K562 (cell line): ENCODE data around the gene TTC23L. TPM values are rescaled to one million over a fixed set of nuclear protein-coding genes. Genes with fewer than 3 reads are reported as not detected.

Experiments used
- ATAC-seq: fragments of 200-7000 bp; cut with Tn5 transposase; 3 replicates; pipeline ENCODE4 v1.9.1; 2020; ENCODE audit warnings: moderate library complexity
- BruUV-seq: library from RNA; stranded (reverse); fragments of 400-500 nt; replicated peaks from 2 replicates; lab custom pipeline; 2021; lab: Mats Ljungman, UMichigan
- CTCF ChIA-PET: fragments of 300-600 bp; formaldehyde crosslinking; extraction: SDS; loops from one replicate; lab custom pipeline; 2021; ENCODE audit warnings: low intra/inter-chr PET ratio; lab: Yijun Ruan, JAX
- POLR2A ChIA-PET: fragments of 300-600, 350-650 bp; sonication (Branson Sonifier 250); formaldehyde crosslinking; extraction: SDS; loops from one replicate; lab custom pipeline; 2021; ENCODE audit warnings: antibody characterized with exemption, inconsistent platforms; lab: Yijun Ruan, JAX
- DNase-seq, 4 experiments: peaks; one replicate each; pipeline versions ENCODE4 v3.0.0 to v3.0.0-alpha.2; 2011 to 2018; ENCODE audit warnings: low spot score in 3 of 4, mixed read lengths in 3 of 4; ENCODE audit errors: extremely low read depth in 1 of 4
- FAIRE-seq: peaks from 2 replicates; lab custom pipeline; 2011; peaks lifted over from hg19 to GRCh38; lab: Jason Lieb, UNC
- H2AFZ ChIP-seq: 2 replicates; pipeline ENCODE4 v1.6.0; 2011; ENCODE audit warnings: low read depth, low read length, control low read depth, inconsistent platforms
- H3K27ac ChIP-seq: fragments of 200-600 bp; 3 replicates; pipeline ENCODE4 v1.8.0; 2011; ENCODE audit warnings: low read depth, mild to moderate bottlenecking, control low read depth, inconsistent platforms, low read length, moderate library complexity, mixed read lengths; ENCODE audit errors: extremely low read depth
- H3K27me3 ChIP-seq, 2 experiments: fragments of 300-600 bp in 1 of 2; 2 replicates in 1 of 2; 3 replicates in 1 of 2; pipeline versions ENCODE4 v1.6.0 to v1.8.0; 2011; ENCODE audit warnings: inconsistent platforms in 2 of 2, low read length in 2 of 2, mild to moderate bottlenecking in 1 of 2, mixed read lengths in 1 of 2, moderate library complexity in 1 of 2; ENCODE audit not compliant: control insufficient read depth in 2 of 2, insufficient read depth in 2 of 2
- H3K36me3 ChIP-seq: fragments of 300-600 bp; 3 replicates; pipeline ENCODE4 v1.8.0; 2011; ENCODE audit warnings: mild to moderate bottlenecking, low read length, inconsistent platforms; ENCODE audit not compliant: control insufficient read depth, insufficient read depth
- H3K4me1 ChIP-seq, 2 experiments: fragments of 200-600 bp in 1 of 2; replicated peaks in 1 of 2; 2 replicates in 1 of 2; 3 replicates in 1 of 2; pipeline versions ENCODE4 v1.5.1 to v1.8.0; 2011; ENCODE audit warnings: inconsistent platforms in 2 of 2, low read length in 2 of 2, mild to moderate bottlenecking in 1 of 2, mixed read lengths in 1 of 2, moderate library complexity in 1 of 2; ENCODE audit not compliant: control insufficient read depth in 2 of 2, insufficient read depth in 2 of 2
- H3K4me2 ChIP-seq: 2 replicates; pipeline ENCODE4 v1.6.1; 2011; ENCODE audit warnings: low read length, control low read depth, inconsistent platforms, mixed read lengths; ENCODE audit not compliant: insufficient read depth
- H3K4me3 ChIP-seq: fragments of 200-600 bp; sonication (generic), shearing (Covaris generic); 2 replicates; pipeline ENCODE4 v1.5.1; 2016; ENCODE audit warnings: control low read depth, inconsistent platforms
- H3K79me2 ChIP-seq: fragments of 200-600 bp; 3 replicates; pipeline ENCODE4 v1.8.0; 2011; ENCODE audit warnings: low read length, inconsistent platforms; ENCODE audit not compliant: control insufficient read depth, insufficient read depth
- H3K9ac ChIP-seq, 2 experiments: 2 replicates each; pipeline versions ENCODE4 v1.6.0 to v1.6.1; 2011; ENCODE audit warnings: low read depth in 2 of 2, low read length in 2 of 2, control low read depth in 1 of 2, inconsistent platforms in 1 of 2, mild to moderate bottlenecking in 1 of 2, mixed read lengths in 1 of 2; ENCODE audit not compliant: insufficient read depth in 1 of 2
- H3K9me1 ChIP-seq: one replicate; pipeline ENCODE4 v1.6.0; 2011; ENCODE audit warnings: inconsistent platforms, mild to moderate bottlenecking, low read length, moderate library complexity; ENCODE audit not compliant: control insufficient read depth, insufficient read depth
- H3K9me3 ChIP-seq: replicated peaks from 2 replicates; pipeline ENCODE4 v1.5.1; 2011; ENCODE audit warnings: low read depth, low read length, inconsistent platforms; ENCODE audit not compliant: control insufficient read depth, insufficient read depth
- H4K20me1 ChIP-seq: replicated peaks from 2 replicates; pipeline ENCODE4 v1.6.1; 2011; ENCODE audit warnings: low read length, inconsistent platforms, mixed read lengths; ENCODE audit not compliant: control insufficient read depth, insufficient read depth
- TAF1 ChIP-seq: IDR thresholded peaks from 2 replicates; pipeline ENCODE4 v1.6.1; 2011; ENCODE audit warnings: mild to moderate bottlenecking, low read length, moderate library complexity; ENCODE audit not compliant: insufficient read depth, control insufficient read depth, severe bottlenecking; ENCODE audit errors: extremely low read depth
- THRA ChIP-seq: fragments of 450-650 bp; IDR thresholded peaks from 2 replicates; pipeline ENCODE4 v1.6.1; 2017; ENCODE audit warnings: mild to moderate bottlenecking, moderate library complexity
- ZFP1 ChIP-seq: fragments of 450-650 bp; formaldehyde crosslinking; IDR thresholded peaks from 2 replicates; pipeline ENCODE4 v1.4.0; 2020; ENCODE audit warnings: mild to moderate bottlenecking, mixed read lengths
- WGBS: fragments of 100-300 bp; shearing (Covaris generic); methylation state at CpG from one replicate; pipeline ENCODE4 v1.1.6; 2016; ENCODE audit warnings: low coverage, mixed read lengths; ENCODE audit not compliant: insufficient coverage; ENCODE audit errors: missing lambda C conversion rate; 5-methylcytosine and 5-hydroxymethylcytosine counted together
- in situ Hi-C: fragments of 300-500 bp; cut with MboI; formaldehyde crosslinking; loops from 4 replicates; pipeline ENCODE4 v1.15.0; 2018; ENCODE audit warnings: inconsistent platforms, mixed read lengths
- intact Hi-C: fragments of 100-400 bp; cut with micrococcal nuclease; formaldehyde crosslinking; loops from 2 replicates; pipeline ENCODE4 v1.14.2; 2022
- polyA plus RNA-seq, 8 experiments: library from polyadenylated mRNA; depleted of rRNA in 4 of 8; stranded (reverse) in 5 of 8; unstranded in 3 of 8; fragments of >200 nt; fragmentation: Nextera tagmentation in 2 of 8; fragmentation: Illumina TruSeq in 1 of 8; extraction: Ambion mirVana in 2 of 8; extraction: Trizol in 1 of 8; gene quantifications; 2 replicates each; pipeline versions ENCODE4 v1.2.1 to v1.2.3, GENCODE V29; 2011 to 2014; ENCODE audit warnings: inconsistent platforms in 1 of 8, missing spikeins in 1 of 8
- total RNA-seq, 7 experiments: library from RNA; depleted of rRNA in 6 of 7; stranded (reverse); fragments of >200 nt in 6 of 7; fragmentation: Illumina TruSeq in 2 of 7; extraction: Trizol in 2 of 7; gene quantifications; 2 replicates each; pipeline versions ENCODE4 v1.2.1 to v1.2.3, GENCODE V29; 2011 to 2021; ENCODE audit warnings: low replicate concordance in 1 of 7

The TTC23L gene
- total and polyA plus RNA-seq, 9 of the 15 experiments (the other 6 are each of a cell fraction or from before 2014, with no cell fraction given), result 0.03 to 0.32 (median 0.14) TPM; not detected in 2

- no peak for DNase-seq
- no peak overlapping the region for H3K4me2 ChIP-seq
- intact Hi-C loops, result loop anchor here (2.0 to 5.0 kb wide), 5 partner anchors 67 to 316 kb away; no protein-coding TSS in a partner anchor
- no peak for ATAC-seq
- TF ChIP-seq TAF1 (no peak), THRA (no peak), ZFP1 (CRISPR knock-in tag) (no peak)
- no peak overlapping the region for H3K4me3 ChIP-seq
- FAIRE-seq, result no peak
- H3K27me3 ChIP-seq, result no peaks in the 10 kb centered on the region
- H3K4me1 ChIP-seq, result peaks cover 11 to 22% of the 10 kb centered on the region in 2 experiments
- no peaks in the 10 kb centered on the region for H3K79me2 ChIP-seq
- in situ Hi-C loops, result loop anchor here (10.0 kb wide), 1 partner anchor 414 kb away; no protein-coding TSS in a partner anchor
- no peak overlapping the region for H2AFZ ChIP-seq
- no TSS peak for BruUV-seq
- WGBS, result 60% methylated on average over 2 of the region's 2 CpGs
- no peaks in the 10 kb centered on the region for H4K20me1 ChIP-seq
- no peak overlapping the region for H3K27ac ChIP-seq
- CTCF ChIA-PET, result interaction anchor here (0.6 to 2.5 kb wide), 6 partner anchors 286 to 901 kb away, joined by 3 to 38 read pairs (median 10); no protein-coding TSS in a partner anchor
- no peaks in the 10 kb centered on the region for H3K9me1 ChIP-seq
- POLR2A ChIA-PET, result interaction anchor here (1.0 to 1.9 kb wide), 6 partner anchors 10 to 376 kb away, joined by 3 to 7 read pairs (median 3); partner anchors contain the start of genes BRIX1 and RAD1
- peaks cover 6% of the 10 kb centered on the region; the same call in 2 of the 3 replicates for H3K36me3 ChIP-seq
- no peak overlapping the region for H3K9ac ChIP-seq
- H3K9me3 ChIP-seq, result no peaks in the 10 kb centered on the region
Observed at GRCh38 chr5:34899066-34899465, 60.1 kb downstream of the TTC23L start.
